Measurements from ENCODE around the gene MXD3. TPM values are rescaled to one million over a fixed set of nuclear protein-coding genes. Genes with fewer than 3 reads are reported as not detected.

MXD3 gene
- total RNA-seq, 2 experiments from 2014 or later, result 5.8 to 7.5 TPM

GRCh38 chr5:177304392-177305119 lies 7.1 kb downstream of the MXD3 start:
- Mint-ChIP-seq H3K9me3 (no peaks in the 10 kb centered on the region), H3K27ac (peak overlapping the region; percentile 88), H3K27me3 (no peaks in the 10 kb centered on the region), H3K4me3 (peak overlapping the region; percentile 90), H3K4me1 (ENCODE audit: low read depth) (peaks cover 77% of the 10 kb centered on the region), H3K36me3 (ENCODE audit: low read depth) (peaks cover 48% of the 10 kb centered on the region)
- ChIA-PET CTCF (no interaction called here), POLR2A (no interaction called here)
- H3K27me3 ChIP-seq (ENCODE audit: control insufficient read depth in 1 of 2, insufficient read depth in 2 of 2, low read length in 2 of 2), result no peaks in the 10 kb centered on the region
- no peaks in the 10 kb centered on the region for H3K9me3 ChIP-seq (ENCODE audit: control insufficient read depth in 1 of 2, insufficient read depth in 1 of 2, low read length in 2 of 2)
- no peak for TF ChIP-seq CTCF (IDR thresholded peaks at IDR 0.05)
- peaks cover 21% of the 10 kb centered on the region for H3K36me3 ChIP-seq (ENCODE audit: insufficient read depth, low read length)
- H3K4me1 ChIP-seq (ENCODE audit: insufficient read depth, low read length), result peaks cover 88% of the 10 kb centered on the region
- peak overlapping the region; percentile 60 to 78 for H3K27ac ChIP-seq (ENCODE audit: low read depth in 1 of 2, low read length in 2 of 2)
- peak overlapping the region; percentile 92 for H3K4me3 ChIP-seq (ENCODE audit: low read length)
- peak in 3 of 14 experiments; percentile 39 to 51 (median 42) for DNase-seq
- intact Hi-C loops (cut with DNase I, micrococcal nuclease), result loop anchor here in 1 of 2 experiments (5.0 to 10.0 kb wide), 2 partner anchors 172 to 850 kb away; partner anchors contain the start of genes NHP2 and NSD1
- ATAC-seq (ENCODE audit: poor library complexity), result no peak

- Histone ChIP-seq H3K9me3 (ENCODE audit: control insufficient read depth in 1 of 2, insufficient read depth in 1 of 2, low read length in 2 of 2) (no peaks in the 10 kb centered on the region), H3K4me1 (ENCODE audit: insufficient read depth, low read length) (peaks cover 86% of the 10 kb centered on the region), H3K4me3 (ENCODE audit: low read length) (peak overlapping the region; percentile 92), H3K27ac (ENCODE audit: low read depth in 1 of 2, low read length in 2 of 2) (peak overlapping the region; percentile 60 to 78), H3K27me3 (ENCODE audit: control insufficient read depth in 1 of 2, insufficient read depth in 2 of 2, low read length in 2 of 2) (no peaks in the 10 kb centered on the region), H3K36me3 (ENCODE audit: insufficient read depth, low read length) (peaks cover 21% of the 10 kb centered on the region)
- peak overlapping the region; percentile 88 for H3K27ac Mint-ChIP-seq
- intact Hi-C loops (cut with DNase I, micrococcal nuclease), result loop anchor here in 1 of 2 experiments (1.0 to 10.0 kb wide), 4 partner anchors 172 to 851 kb away; partner anchors contain the start of genes NHP2, NSD1 and TMED9
- ATAC-seq (ENCODE audit: poor library complexity) (peak; percentile 6), DNase-seq (peak in 1 of 14 experiments; percentile 30)
- H3K27me3 Mint-ChIP-seq, result no peaks in the 10 kb centered on the region
- POLR2A ChIA-PET, result interaction anchor here (0.7 to 3.4 kb wide), 5 partner anchors 9 to 171 kb away, joined by 3 to 15 read pairs (median 4); partner anchors contain the start of genes GRK6 and LMAN2
- peak overlapping the region; percentile 90 for H3K4me3 Mint-ChIP-seq
- H3K4me1 Mint-ChIP-seq (ENCODE audit: low read depth), result peaks cover 77% of the 10 kb centered on the region
- no peak for TF ChIP-seq CTCF (IDR thresholded peaks at IDR 0.05)
- peaks cover 48% of the 10 kb centered on the region for H3K36me3 Mint-ChIP-seq (ENCODE audit: low read depth)
- no peaks in the 10 kb centered on the region for H3K9me3 Mint-ChIP-seq
- CTCF ChIA-PET, result interaction anchor here (0.6 to 1.3 kb wide), 4 partner anchors 12 to 197 kb away, joined by 3 to 4 read pairs (median 4); no protein-coding TSS in a partner anchor
Measured at GRCh38 chr5:177303925-177304391, 7.7 kb downstream of the MXD3 start.

- H3K27me3 Mint-ChIP-seq, result no peaks in the 10 kb centered on the region
- ATAC-seq (ENCODE audit: poor library complexity) (peak; percentile 67), DNase-seq (peak; percentile 73 to 95 (median 86))
- H3K27ac ChIP-seq (ENCODE audit: low read depth in 1 of 2, low read length in 2 of 2), result peak within 1 kb of the TSS; percentile 60 to 78
- peaks cover 48% of the 10 kb centered on the region for H3K36me3 Mint-ChIP-seq (ENCODE audit: low read depth)
- H3K4me3 ChIP-seq (ENCODE audit: low read length), result peak within 1 kb of the TSS; percentile 92
- H3K9me3 Mint-ChIP-seq, result no peaks in the 10 kb centered on the region
- H3K27me3 ChIP-seq (ENCODE audit: control insufficient read depth in 1 of 2, insufficient read depth in 2 of 2, low read length in 2 of 2), result no peaks in the 10 kb centered on the region
- TF ChIP-seq CTCF (IDR thresholded peaks at IDR 0.05), result peak; percentile 43
- H3K4me3 Mint-ChIP-seq, result peak within 1 kb of the TSS; percentile 90
- peaks cover 82% of the 10 kb centered on the region for H3K4me1 ChIP-seq (ENCODE audit: insufficient read depth, low read length)
- CTCF ChIA-PET, result interaction anchor here (0.6 to 1.3 kb wide), 4 partner anchors 13 to 198 kb away, joined by 3 to 4 read pairs (median 4); no protein-coding TSS in a partner anchor
- no peaks in the 10 kb centered on the region for H3K9me3 ChIP-seq (ENCODE audit: control insufficient read depth in 1 of 2, insufficient read depth in 1 of 2, low read length in 2 of 2)
- H3K4me1 Mint-ChIP-seq (ENCODE audit: low read depth), result peaks cover 81% of the 10 kb centered on the region
- peak within 1 kb of the TSS; percentile 88 for H3K27ac Mint-ChIP-seq
- POLR2A ChIA-PET, result interaction anchor here (0.6 to 3.4 kb wide), 8 partner anchors 9 to 656 kb away, joined by 3 to 15 read pairs (median 3); partner anchors contain the start of genes GRK6, LMAN2 and TSPAN17
- peaks cover 21% of the 10 kb centered on the region for H3K36me3 ChIP-seq (ENCODE audit: insufficient read depth, low read length)
- intact Hi-C loops (cut with DNase I, micrococcal nuclease), result loop anchor here in 1 of 2 experiments (1.0 to 10.0 kb wide), 4 partner anchors 171 to 851 kb away; partner anchors contain the start of genes NHP2, NSD1 and TMED9
Measured at GRCh38 chr5:177303121-177303924, 8.4 kb downstream of the MXD3 start, which contains the start of the genes PRELID1 and RAB24. TSS of gene PRELID1 (plus strand) at chr5:177303799. CDS start at chr5:177303986, 187 bp downstream. TSS of gene RAB24 (minus strand) at chr5:177303719. CDS start at chr5:177303288, 431 bp downstream.

Measured in CD4-positive, alpha-beta T cell (primary cell).